DND-41 (cell line): ENCODE results near the gene ZNHIT6.

Experiments used
- ATAC-seq: fragments of 200-7000 bp; cut with Tn5 transposase; 3 replicates; pipeline ENCODE4 v1.9.1; 2021; ENCODE audit warnings: low read depth; ENCODE audit not compliant: insufficient read depth
- DNase-seq: peaks from one replicate; pipeline ENCODE4 v3.0.0-alpha.2; 2020
- H2AFZ ChIP-seq: 2 replicates; pipeline ENCODE4 v1.6.0; 2012; ENCODE audit warnings: low read depth, low read length
- H3K27ac ChIP-seq: 2 replicates; pipeline ENCODE4 v1.5.1; 2012; ENCODE audit warnings: low read length, inconsistent platforms
- H3K27me3 ChIP-seq: fragments of 200-600 bp; sonication (generic); 2 replicates; pipeline ENCODE4 v1.6.0; 2012; ENCODE audit warnings: low read length, mild to moderate bottlenecking, inconsistent platforms; ENCODE audit not compliant: insufficient read depth, poor library complexity
- H3K36me3 ChIP-seq: 2 replicates; pipeline ENCODE4 v1.5.1; 2012; ENCODE audit warnings: low read length, inconsistent platforms; ENCODE audit not compliant: insufficient read depth
- H3K4me1 ChIP-seq: 2 replicates; pipeline ENCODE4 v1.5.1; 2012; ENCODE audit warnings: mild to moderate bottlenecking, low read length; ENCODE audit not compliant: insufficient read depth
- H3K4me2 ChIP-seq: 2 replicates; pipeline ENCODE4 v1.6.0; 2012; ENCODE audit warnings: mild to moderate bottlenecking, moderate library complexity, low read length, inconsistent platforms; ENCODE audit not compliant: insufficient read depth
- H3K4me3 ChIP-seq, 2 experiments: fragments of 200-600 bp in 1 of 2; shearing (Covaris generic) in 1 of 2; 2 replicates each; pipeline ENCODE4 v1.5.1; 2012 to 2016; ENCODE audit warnings: inconsistent platforms in 2 of 2, low read length in 2 of 2, mild to moderate bottlenecking in 2 of 2, low read depth in 1 of 2, moderate library complexity in 1 of 2
- H3K79me2 ChIP-seq: 2 replicates; pipeline ENCODE4 v1.6.0; 2012; ENCODE audit warnings: low read length, inconsistent platforms; ENCODE audit not compliant: insufficient read depth
- H3K9ac ChIP-seq: 2 replicates; pipeline ENCODE4 v1.6.0; 2012; ENCODE audit warnings: low read depth, mild to moderate bottlenecking, inconsistent platforms, low read length, moderate library complexity
- H3K9me3 ChIP-seq: 2 replicates; pipeline ENCODE4 v1.5.1; 2012; ENCODE audit warnings: low read length, moderate library complexity, mild to moderate bottlenecking, inconsistent platforms; ENCODE audit not compliant: insufficient read depth, severe bottlenecking
- H4K20me1 ChIP-seq: 2 replicates; pipeline ENCODE4 v1.6.0; 2012; ENCODE audit warnings: low read length; ENCODE audit not compliant: insufficient read depth
- EZH2 ChIP-seq: IDR thresholded peaks from 3 replicates; pipeline ENCODE4 v1.6.1; 2012; ENCODE audit warnings: borderline replicate concordance, low read depth, mild to moderate bottlenecking, moderate library complexity, low read length, inconsistent platforms; ENCODE audit not compliant: severe bottlenecking
- TF ChIP-seq, protein P1 (sequence below): IDR thresholded peaks from 2 replicates; pipeline ENCODE4 v1.5.1; 2012; ENCODE audit warnings: borderline replicate concordance, low read length, moderate library complexity, mild to moderate bottlenecking; ENCODE audit not compliant: poor library complexity, severe bottlenecking; ENCODE audit errors: extremely low read depth

The ZNHIT6 gene

DNA sequence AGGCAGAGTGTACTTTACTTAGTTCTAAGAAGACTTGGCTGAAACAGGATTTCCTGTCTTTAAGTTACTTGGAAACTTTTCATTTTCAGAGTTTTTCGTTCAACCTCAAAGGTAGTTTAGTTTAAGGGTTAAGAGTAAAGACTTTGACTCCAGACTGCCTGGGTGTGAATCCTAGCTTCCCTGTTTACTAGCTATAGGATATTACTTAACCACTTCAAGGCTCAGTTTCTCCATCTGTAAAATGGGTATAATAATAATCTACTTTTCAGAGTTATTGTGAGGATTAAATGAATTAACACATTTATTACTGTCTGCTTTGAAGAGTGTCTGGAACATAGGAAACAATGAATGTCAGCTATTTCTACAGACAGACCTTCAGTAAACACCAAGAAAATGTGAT lies 30.0 kb downstream of the ZNHIT6 start:
- Histone ChIP-seq H2AFZ (no peak overlapping the region), H3K4me3 (no peak overlapping the region), H3K4me1 (no peaks in the 10 kb centered on the region), H3K4me2 (no peak overlapping the region), H3K36me3 (peaks cover 66% of the 10 kb centered on the region), H3K27me3 (no peaks in the 10 kb centered on the region), H3K9me3 (no peaks in the 10 kb centered on the region), H3K9ac (no peak overlapping the region), H4K20me1 (no peaks in the 10 kb centered on the region), H3K27ac (no peak overlapping the region), H3K79me2 (peaks cover 12% of the 10 kb centered on the region; the same call in 1 of the 2 replicates)
- ATAC-seq (no peak), DNase-seq (no peak)
- TF ChIP-seq, protein P1, sequence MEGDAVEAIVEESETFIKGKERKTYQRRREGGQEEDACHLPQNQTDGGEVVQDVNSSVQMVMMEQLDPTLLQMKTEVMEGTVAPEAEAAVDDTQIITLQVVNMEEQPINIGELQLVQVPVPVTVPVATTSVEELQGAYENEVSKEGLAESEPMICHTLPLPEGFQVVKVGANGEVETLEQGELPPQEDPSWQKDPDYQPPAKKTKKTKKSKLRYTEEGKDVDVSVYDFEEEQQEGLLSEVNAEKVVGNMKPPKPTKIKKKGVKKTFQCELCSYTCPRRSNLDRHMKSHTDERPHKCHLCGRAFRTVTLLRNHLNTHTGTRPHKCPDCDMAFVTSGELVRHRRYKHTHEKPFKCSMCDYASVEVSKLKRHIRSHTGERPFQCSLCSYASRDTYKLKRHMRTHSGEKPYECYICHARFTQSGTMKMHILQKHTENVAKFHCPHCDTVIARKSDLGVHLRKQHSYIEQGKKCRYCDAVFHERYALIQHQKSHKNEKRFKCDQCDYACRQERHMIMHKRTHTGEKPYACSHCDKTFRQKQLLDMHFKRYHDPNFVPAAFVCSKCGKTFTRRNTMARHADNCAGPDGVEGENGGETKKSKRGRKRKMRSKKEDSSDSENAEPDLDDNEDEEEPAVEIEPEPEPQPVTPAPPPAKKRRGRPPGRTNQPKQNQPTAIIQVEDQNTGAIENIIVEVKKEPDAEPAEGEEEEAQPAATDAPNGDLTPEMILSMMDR, result no peak

GRCh38 chr1:85677656-85678055 lies 30.6 kb downstream of the ZNHIT6 start:
- Histone ChIP-seq H3K9me3 (no peaks in the 10 kb centered on the region), H3K36me3 (peaks cover 70% of the 10 kb centered on the region), H3K4me2 (no peak overlapping the region), H4K20me1 (no peaks in the 10 kb centered on the region), H3K27ac (no peak overlapping the region), H3K9ac (no peak overlapping the region), H2AFZ (no peak overlapping the region), H3K27me3 (no peaks in the 10 kb centered on the region), H3K4me1 (no peaks in the 10 kb centered on the region), H3K4me3 (no peak overlapping the region), H3K79me2 (peaks cover 8% of the 10 kb centered on the region; the same call in 1 of the 2 replicates)
- ATAC-seq (no peak), DNase-seq (no peak)
- TF ChIP-seq, protein P1, result no peak
- TF ChIP-seq EZH2, result no peak

- H3K27ac ChIP-seq, result no peak overlapping the region
- H3K79me2 ChIP-seq, result no peaks in the 10 kb centered on the region
- no peaks in the 10 kb centered on the region for H3K9me3 ChIP-seq
- H4K20me1 ChIP-seq, result no peaks in the 10 kb centered on the region
- no peak overlapping the region for H3K9ac ChIP-seq
- H2AFZ ChIP-seq, result no peak overlapping the region
- H3K4me2 ChIP-seq, result no peak overlapping the region
- peaks cover 73% of the 10 kb centered on the region for H3K36me3 ChIP-seq
- no peaks in the 10 kb centered on the region for H3K27me3 ChIP-seq
- DNase-seq (no peak), ATAC-seq (no peak)
- no peaks in the 10 kb centered on the region for H3K4me1 ChIP-seq
- TF ChIP-seq, protein P1, result no peak
- TF ChIP-seq EZH2, result no peak
- H3K4me3 ChIP-seq, result no peak overlapping the region
These were observed 36.1 kb downstream of the ZNHIT6 start for GRCh38 chr1:85672031-85672660.
